DMS 273 (cell line): ENCODE measurements around the gene RETREG3.
"Not testable (repeated sequence)": the region's sequence is repeated elsewhere in the genome, so short reads cannot be mapped to it uniquely, and the experiment has no call there.

ENCODE experiments used
- DNase-seq: peaks from one replicate; lab custom pipeline; 2025; ENCODE audit not compliant: unreplicated experiment; lab: John Stamatoyannopoulos, UW

Gene RETREG3

GRCh38 chr17:42609182-42609813 lies at the start of gene RETREG3, which contains the start of gene TUBG1:
TSS of gene RETREG3 (minus strand) at chr17:42609374. CDS start at chr17:42609324, 50 bp downstream.
TSS of gene TUBG1 (plus strand) at chr17:42609683. CDS start at chr17:42609738, 55 bp downstream.
- DNase-seq: peak; percentile 100

- DNase-seq: no peak
Measured at GRCh38 chr17:42657824-42658588, 48.8 kb upstream of the RETREG3 start.

GRCh38 chr17:42655528-42655927 lies 46.4 kb upstream of the RETREG3 start:
- no peak for DNase-seq

- DNase-seq: no peak
Measured at GRCh38 chr17:42653179-42654124, 44.3 kb upstream of the RETREG3 start.

- DNase-seq: no peak
Measured at GRCh38 chr17:42651392-42651791, 42.2 kb upstream of the RETREG3 start.

GRCh38 chr17:42647778-42648177 lies 38.6 kb upstream of the RETREG3 start:
- no peak for DNase-seq

GRCh38 chr17:42642336-42642735 lies 33.2 kb upstream of the RETREG3 start:
- DNase-seq: peak; percentile 30

GRCh38 chr17:42640121-42640520 lies 30.9 kb upstream of the RETREG3 start:
- DNase-seq: no peak

GRCh38 chr17:42639525-42640113 lies 30.4 kb upstream of the RETREG3 start:
- no peak for DNase-seq

GRCh38 chr17:42632949-42633444 lies 23.8 kb upstream of the RETREG3 start:
- no peak for DNase-seq

GRCh38 chr17:42629411-42630009 lies 20.3 kb upstream of the RETREG3 start:
- DNase-seq: no peak

- not testable (repeated sequence) for DNase-seq
Measured at GRCh38 chr17:42627032-42627764, 18.0 kb upstream of the RETREG3 start.

GRCh38 chr17:42623732-42624596 lies 14.8 kb upstream of the RETREG3 start:
- DNase-seq: peak; percentile 48

GRCh38 chr17:42623271-42623670 lies 14.1 kb upstream of the RETREG3 start:
- no peak for DNase-seq

- not testable (repeated sequence) for DNase-seq
Measured at GRCh38 chr17:42621987-42622386, 12.8 kb upstream of the RETREG3 start.

GRCh38 chr17:42618442-42619150 lies 9.4 kb upstream of the RETREG3 start:
- DNase-seq: peak; percentile 64

- DNase-seq: peak; percentile 63
Measured at GRCh38 chr17:42617956-42618431, 8.8 kb upstream of the RETREG3 start.
